H9 (cell line): ENCODE measurements around the gene MED13L. TPM values are rescaled to one million over a fixed set of nuclear protein-coding genes. Genes with fewer than 3 reads are reported as not detected.

ENCODE experiments used
- DNase-seq: peaks from one replicate; pipeline ENCODE4 v3.0.0-alpha.2; 2017
- H2AFZ ChIP-seq: one replicate; pipeline ENCODE4 v1.6.1; 2013; ENCODE audit warnings: mild to moderate bottlenecking, low read length, control low read depth, moderate library complexity
- H2AK5ac ChIP-seq: 2 replicates; pipeline ENCODE4 v1.6.1; 2013; ENCODE audit warnings: low read length, control low read depth, mixed read lengths; ENCODE audit not compliant: insufficient read length
- H2BK120ac ChIP-seq: one replicate; pipeline ENCODE4 v1.6.1; 2013; ENCODE audit warnings: low read depth, mild to moderate bottlenecking, low read length, control low read depth, inconsistent platforms; ENCODE audit not compliant: poor library complexity, severe bottlenecking
- H2BK12ac ChIP-seq: 2 replicates; pipeline ENCODE4 v1.6.1; 2013; ENCODE audit warnings: low read length, control low read depth, mixed read lengths, low read depth; ENCODE audit not compliant: insufficient read length
- H2BK15ac ChIP-seq: 2 replicates; pipeline ENCODE4 v1.6.1; 2013; ENCODE audit warnings: low read depth, low read length, control low read depth
- H2BK20ac ChIP-seq: one replicate; pipeline ENCODE4 v1.6.1; 2013; ENCODE audit warnings: low read depth, mild to moderate bottlenecking, low read length, control low read depth, inconsistent platforms; ENCODE audit not compliant: poor library complexity, severe bottlenecking
- H2BK5ac ChIP-seq: 2 replicates; pipeline ENCODE4 v1.6.1; 2013; ENCODE audit warnings: low read length, control low read depth, mixed read lengths; ENCODE audit not compliant: insufficient read length
- H3K14ac ChIP-seq: 2 replicates; pipeline ENCODE4 v1.6.1; 2013; ENCODE audit warnings: low read length, control low read depth; ENCODE audit not compliant: insufficient read depth
- H3K18ac ChIP-seq: 2 replicates; pipeline ENCODE4 v1.6.1; 2013; ENCODE audit warnings: low read depth, mild to moderate bottlenecking, mixed read lengths, low read length, control low read depth; ENCODE audit not compliant: insufficient read length
- H3K23ac ChIP-seq: 2 replicates; pipeline ENCODE4 v1.6.1; 2013; ENCODE audit warnings: low read length, control low read depth, mixed read lengths, low read depth; ENCODE audit not compliant: insufficient read length
- H3K23me2 ChIP-seq: 2 replicates; pipeline ENCODE4 v1.6.1; 2013; ENCODE audit warnings: low read depth, mild to moderate bottlenecking, mixed read lengths, low read length, control low read depth; ENCODE audit not compliant: insufficient read length, poor library complexity, severe bottlenecking
- H3K27ac ChIP-seq: 2 replicates; pipeline ENCODE4 v1.5.1; 2013; ENCODE audit warnings: low read length, control low read depth, mixed read lengths, low read depth; ENCODE audit not compliant: insufficient read length
- H3K27me3 ChIP-seq: 2 replicates; pipeline ENCODE4 v1.6.1; 2013; ENCODE audit warnings: low read length, control low read depth, inconsistent platforms; ENCODE audit not compliant: insufficient read depth
- H3K4ac ChIP-seq: 2 replicates; pipeline ENCODE4 v1.6.1; 2013; ENCODE audit warnings: low read depth, mild to moderate bottlenecking, control low read depth, inconsistent platforms, low read length, moderate library complexity
- H3K4me1 ChIP-seq: 2 replicates; pipeline ENCODE4 v1.6.1; 2013; ENCODE audit warnings: low read length, control low read depth, inconsistent platforms; ENCODE audit not compliant: insufficient read depth
- H3K4me2 ChIP-seq: 2 replicates; pipeline ENCODE4 v1.6.1; 2013; ENCODE audit warnings: low read length, control low read depth, mixed read lengths; ENCODE audit not compliant: insufficient read length, insufficient read depth
- H3K56ac ChIP-seq: 2 replicates; pipeline ENCODE4 v1.6.1; 2013; ENCODE audit warnings: low read depth, mild to moderate bottlenecking, mixed read lengths, low read length, control low read depth; ENCODE audit not compliant: insufficient read length
- H3K79me1 ChIP-seq: 2 replicates; pipeline ENCODE4 v1.6.1; 2013; ENCODE audit warnings: low read depth, mild to moderate bottlenecking, moderate library complexity, low read length, control low read depth, inconsistent platforms; ENCODE audit not compliant: insufficient read depth, poor library complexity, severe bottlenecking
- H3K79me2 ChIP-seq: 2 replicates; pipeline ENCODE4 v1.6.1; 2013; ENCODE audit warnings: low read length, control low read depth, inconsistent platforms; ENCODE audit not compliant: insufficient read depth
- H3K9ac ChIP-seq: 2 replicates; pipeline ENCODE4 v1.6.1; 2013; ENCODE audit warnings: low read length, control low read depth, mixed read lengths; ENCODE audit not compliant: insufficient read length; ENCODE audit errors: extremely low read depth
- H3K9me3 ChIP-seq: one replicate; pipeline ENCODE4 v1.6.1; 2013; ENCODE audit warnings: low read depth, low read length, inconsistent platforms; ENCODE audit not compliant: control insufficient read depth
- H3T11ph ChIP-seq: one replicate; pipeline ENCODE4 v1.6.1; 2013; ENCODE audit warnings: mild to moderate bottlenecking, low read length, control low read depth, inconsistent platforms
- H4K20me1 ChIP-seq: one replicate; pipeline ENCODE4 v1.6.1; 2013; ENCODE audit not compliant: control insufficient read depth, insufficient read length, insufficient read depth
- H4K5ac ChIP-seq: 2 replicates; pipeline ENCODE4 v1.6.1; 2013; ENCODE audit warnings: low read depth, mild to moderate bottlenecking, mixed read lengths, low read length, control low read depth; ENCODE audit not compliant: insufficient read length
- H4K8ac ChIP-seq: replicated peaks from 2 replicates; pipeline ENCODE4 v1.6.1; 2013; ENCODE audit warnings: low read length, control low read depth, mixed read lengths, low read depth; ENCODE audit not compliant: insufficient read length
- H4K91ac ChIP-seq: 2 replicates; pipeline ENCODE4 v1.6.1; 2013; ENCODE audit warnings: low read depth, mild to moderate bottlenecking, moderate library complexity, mixed read lengths, low read length, control low read depth; ENCODE audit not compliant: insufficient read length
- H3K27ac Mint-ChIP-seq, 3 experiments: 2 replicates in 2 of 3; 3 replicates in 1 of 3; pipeline ENCODE4 v1.8.0; 2020 to 2021; ENCODE audit warnings: mixed read lengths in 3 of 3, mild to moderate bottlenecking in 1 of 3, moderate library complexity in 1 of 3
- H3K27me3 Mint-ChIP-seq: 2 replicates; pipeline ENCODE4 v1.8.0; 2021; ENCODE audit warnings: low read depth, mild to moderate bottlenecking, moderate library complexity, mixed read lengths
- H3K36me3 Mint-ChIP-seq, 3 experiments: 2 replicates in 2 of 3; 3 replicates in 1 of 3; pipeline ENCODE4 v1.8.0; 2020 to 2021; ENCODE audit warnings: low read depth in 3 of 3, mixed read lengths in 3 of 3; ENCODE audit not compliant: insufficient read depth in 1 of 3
- H3K4me1 Mint-ChIP-seq, 2 experiments: 2 replicates each; pipeline ENCODE4 v1.8.0; 2020; ENCODE audit warnings: mixed read lengths in 2 of 2
- H3K4me3 Mint-ChIP-seq, 2 experiments: 2 replicates in 1 of 2; 3 replicates in 1 of 2; pipeline ENCODE4 v1.8.0; 2020 to 2021; ENCODE audit warnings: mild to moderate bottlenecking in 2 of 2, mixed read lengths in 2 of 2, moderate library complexity in 1 of 2
- H3K9me3 Mint-ChIP-seq, 2 experiments: 2 replicates in 1 of 2; 3 replicates in 1 of 2; pipeline ENCODE4 v1.8.0; 2020; ENCODE audit warnings: mild to moderate bottlenecking in 2 of 2, mixed read lengths in 2 of 2, moderate library complexity in 1 of 2
- WGBS: extraction: QIAGEN DNeasy Blood & Tissue Kit; methylation state at CpG from one replicate; pipeline ENCODE4 v1.1.7; 2013; ENCODE audit warnings: missing lambda C conversion rate, low lambda C conversion rate, mixed read lengths; ENCODE audit not compliant: insufficient read length; ENCODE audit errors: extremely low coverage; 5-methylcytosine and 5-hydroxymethylcytosine counted together
- total RNA-seq: library from RNA; stranded (reverse); gene quantifications from 2 replicates; pipeline ENCODE4 v1.2.1, GENCODE V29; 2021
- TF ChIP-seq, protein P1 (sequence below): fragments of 200-600 bp; sonication (generic); conservative IDR thresholded peaks from 3 replicates; pipeline ENCODE4 v1.8.0; 2021; ENCODE audit warnings: antibody characterized with exemption, mild to moderate bottlenecking

The MED13L gene
- total RNA-seq, 1 experiment from 2014 or later: 52.4 TPM

DNA sequence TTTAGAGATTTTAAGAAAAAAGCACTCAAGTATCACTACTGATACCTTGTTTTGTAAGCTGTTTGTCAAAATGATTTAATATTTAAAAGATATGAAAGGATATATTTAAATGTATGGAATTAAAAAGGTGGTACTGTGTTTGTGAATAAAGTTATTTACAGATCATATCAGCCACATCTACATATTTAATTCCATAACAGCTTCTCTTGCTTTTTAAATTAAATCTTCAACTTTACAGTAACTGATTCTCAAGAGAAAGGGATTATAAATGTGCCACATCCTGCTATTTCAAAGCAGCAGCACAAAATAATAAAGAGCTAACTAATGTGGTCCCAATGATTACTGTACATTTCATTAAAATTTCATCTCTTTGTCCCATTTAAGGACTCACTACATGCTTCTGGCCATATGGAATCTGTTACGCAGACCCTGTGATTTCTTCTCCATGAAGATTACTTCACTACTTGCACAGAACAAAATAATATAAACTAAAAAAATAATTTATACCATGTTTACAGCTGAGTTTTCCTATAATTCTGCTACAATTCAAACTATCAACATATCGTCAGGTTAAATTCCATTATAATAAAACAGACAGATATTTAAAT, 117.8 kb downstream of the MED13L start:
- Histone ChIP-seq H3K56ac (no peak overlapping the region), H3K23me2 (no peaks in the 10 kb centered on the region), H3K27ac (no peak overlapping the region), H4K8ac (no peak overlapping the region), H3K4ac (no peak overlapping the region), H2BK12ac (no peak overlapping the region), H3K23ac (no peak overlapping the region), H2BK120ac (no peak overlapping the region), H2AFZ (no peak overlapping the region), H3K79me2 (peaks cover 9% of the 10 kb centered on the region; the same call in 1 of the 2 replicates), H3K9me3 (no peaks in the 10 kb centered on the region), H2AK5ac (no peak overlapping the region), H3K4me2 (no peak overlapping the region), H2BK5ac (no peak overlapping the region), H3K14ac (no peak overlapping the region), H3T11ph (no peak overlapping the region), H3K4me1 (no peaks in the 10 kb centered on the region; the same call in 1 of the 2 replicates), H2BK15ac (no peak overlapping the region), H3K9ac (no peak overlapping the region), H4K91ac (no peak overlapping the region), H3K27me3 (no peaks in the 10 kb centered on the region), H2BK20ac (no peak overlapping the region), H4K20me1 (no peaks in the 10 kb centered on the region), H3K79me1 (peaks cover 2% of the 10 kb centered on the region), H4K5ac (no peak overlapping the region), H3K18ac (no peak overlapping the region)
- no peak for DNase-seq
- no CpG with 5 or more reads among the region's 2 CpGs for WGBS
- no peak overlapping the region for H3K27ac Mint-ChIP-seq
- H3K4me3 Mint-ChIP-seq: no peak overlapping the region
- H3K36me3 Mint-ChIP-seq: no peaks in the 10 kb centered on the region
- TF ChIP-seq, protein P1, sequence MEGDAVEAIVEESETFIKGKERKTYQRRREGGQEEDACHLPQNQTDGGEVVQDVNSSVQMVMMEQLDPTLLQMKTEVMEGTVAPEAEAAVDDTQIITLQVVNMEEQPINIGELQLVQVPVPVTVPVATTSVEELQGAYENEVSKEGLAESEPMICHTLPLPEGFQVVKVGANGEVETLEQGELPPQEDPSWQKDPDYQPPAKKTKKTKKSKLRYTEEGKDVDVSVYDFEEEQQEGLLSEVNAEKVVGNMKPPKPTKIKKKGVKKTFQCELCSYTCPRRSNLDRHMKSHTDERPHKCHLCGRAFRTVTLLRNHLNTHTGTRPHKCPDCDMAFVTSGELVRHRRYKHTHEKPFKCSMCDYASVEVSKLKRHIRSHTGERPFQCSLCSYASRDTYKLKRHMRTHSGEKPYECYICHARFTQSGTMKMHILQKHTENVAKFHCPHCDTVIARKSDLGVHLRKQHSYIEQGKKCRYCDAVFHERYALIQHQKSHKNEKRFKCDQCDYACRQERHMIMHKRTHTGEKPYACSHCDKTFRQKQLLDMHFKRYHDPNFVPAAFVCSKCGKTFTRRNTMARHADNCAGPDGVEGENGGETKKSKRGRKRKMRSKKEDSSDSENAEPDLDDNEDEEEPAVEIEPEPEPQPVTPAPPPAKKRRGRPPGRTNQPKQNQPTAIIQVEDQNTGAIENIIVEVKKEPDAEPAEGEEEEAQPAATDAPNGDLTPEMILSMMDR: no peak
- H3K27me3 Mint-ChIP-seq: no peaks in the 10 kb centered on the region
- peaks cover 52 to 65% of the 10 kb centered on the region in 2 experiments for H3K4me1 Mint-ChIP-seq
- H3K9me3 Mint-ChIP-seq: no peaks in the 10 kb centered on the region
